HUES48 (cell line): Measurements from ENCODE around the gene EFHB.
"Not testable (repeated sequence)": the region's sequence is repeated elsewhere in the genome, so short reads cannot be mapped to it uniquely, and the experiment has no call there.

Experiments used
- H3K27ac ChIP-seq: one replicate; pipeline ENCODE4 v1.7.0; 2013; ENCODE audit warnings: low read depth, low read length, inconsistent platforms
- H3K27me3 ChIP-seq: 2 replicates; pipeline ENCODE4 v1.6.1; 2013; ENCODE audit warnings: mild to moderate bottlenecking, low read length; ENCODE audit not compliant: control insufficient read depth, insufficient read depth
- H3K36me3 ChIP-seq: 2 replicates; pipeline ENCODE4 v1.6.1; 2013; ENCODE audit warnings: low read length; ENCODE audit not compliant: control insufficient read depth, insufficient read depth
- H3K4me1 ChIP-seq: 2 replicates; pipeline ENCODE4 v1.6.1; 2013; ENCODE audit warnings: mild to moderate bottlenecking, low read length; ENCODE audit not compliant: control insufficient read depth, insufficient read depth
- H3K4me3 ChIP-seq: 2 replicates; pipeline ENCODE4 v1.5.1; 2013; ENCODE audit warnings: mild to moderate bottlenecking, low read depth, low read length
- H3K9ac ChIP-seq: 2 replicates; pipeline ENCODE4 v1.6.1; 2013; ENCODE audit warnings: mild to moderate bottlenecking, low read depth, low read length, moderate library complexity
- H3K9me3 ChIP-seq: 2 replicates; pipeline ENCODE4 v1.6.1; 2013; ENCODE audit warnings: low read length; ENCODE audit not compliant: control insufficient read depth, insufficient read depth

The EFHB gene

DNA sequence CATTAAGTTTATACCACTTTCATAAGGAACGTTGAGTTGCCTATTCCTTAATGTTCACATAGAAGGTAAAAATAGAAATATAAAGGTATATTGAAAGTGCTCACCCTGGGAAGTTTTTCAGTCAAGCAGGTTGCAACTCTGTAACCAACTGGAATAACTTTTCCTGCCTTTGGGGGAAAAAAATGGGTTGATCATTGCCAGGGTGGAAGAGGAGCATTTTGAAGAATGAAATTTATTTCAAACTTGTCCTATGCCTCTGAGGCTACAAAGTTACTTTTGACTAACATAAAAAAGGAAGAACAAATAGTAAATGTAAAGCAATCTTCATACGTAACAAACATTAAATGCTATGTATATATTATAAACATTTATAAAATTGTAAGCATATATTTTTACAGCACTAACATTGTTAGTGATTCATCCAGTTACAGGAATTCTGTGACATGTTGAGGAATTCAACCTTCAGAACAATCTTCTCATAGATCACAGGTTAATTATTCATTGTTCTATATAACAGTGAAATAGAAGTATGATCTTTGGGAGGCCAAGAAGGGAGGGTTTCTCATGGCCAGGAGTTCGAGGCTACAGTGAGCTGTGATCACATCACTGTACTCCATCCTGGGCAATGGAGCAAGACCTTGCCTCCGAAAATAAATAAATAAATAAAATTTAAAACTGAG is 13.5 kb downstream of the EFHB start:
- H3K36me3 ChIP-seq: no peaks in the 10 kb centered on the region
- no peak overlapping the region for H3K27ac ChIP-seq
- H3K9ac ChIP-seq: no peak overlapping the region
- no peak overlapping the region for H3K4me3 ChIP-seq
- H3K4me1 ChIP-seq: no peaks in the 10 kb centered on the region
- no peaks in the 10 kb centered on the region for H3K9me3 ChIP-seq
- no peaks in the 10 kb centered on the region for H3K27me3 ChIP-seq

DNA sequence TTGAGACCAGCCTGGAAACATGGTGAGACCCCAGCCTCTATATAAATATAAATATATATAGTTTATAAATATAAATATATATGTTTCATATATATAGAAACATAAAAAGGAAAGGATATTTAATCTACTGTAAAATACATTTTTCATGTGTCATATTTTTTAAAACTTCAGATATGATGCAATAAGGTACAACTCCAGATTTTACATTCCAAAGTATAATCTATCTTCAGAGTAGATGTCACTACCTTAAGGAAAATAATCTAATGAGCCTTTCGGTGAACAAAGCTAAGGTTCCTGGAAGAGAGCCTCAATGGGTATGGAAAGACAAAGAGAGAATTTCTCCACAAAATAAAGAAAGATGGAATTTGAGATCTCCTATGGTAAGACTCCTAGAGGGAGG is 16.9 kb downstream of the EFHB start:
- Histone ChIP-seq H3K4me3 (no peak overlapping the region), H3K9ac (no peak overlapping the region), H3K4me1 (no peaks in the 10 kb centered on the region), H3K36me3 (no peaks in the 10 kb centered on the region), H3K9me3 (no peaks in the 10 kb centered on the region), H3K27ac (no peak overlapping the region), H3K27me3 (no peaks in the 10 kb centered on the region)

DNA sequence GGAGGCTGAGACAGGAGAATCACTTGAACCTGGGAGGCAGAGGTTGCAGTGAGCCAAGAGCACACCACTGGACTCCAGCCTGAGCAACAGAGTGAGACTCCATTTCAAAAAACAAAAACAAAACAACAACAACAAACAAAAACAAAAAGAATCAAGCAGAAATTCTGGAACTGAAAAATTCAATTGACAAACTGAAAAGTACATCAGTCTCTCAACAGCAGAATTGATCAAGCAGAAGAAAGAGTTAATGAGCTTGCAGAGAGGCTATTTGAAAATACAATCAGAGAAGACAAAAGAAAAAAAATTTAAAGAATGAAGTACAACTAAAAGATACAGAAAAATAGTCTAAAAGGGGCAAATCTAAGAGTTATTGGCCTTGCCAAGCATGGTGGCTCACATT is 22.6 kb downstream of the EFHB start:
- no peak overlapping the region for H3K4me3 ChIP-seq
- H3K4me1 ChIP-seq: no peaks in the 10 kb centered on the region
- no peaks in the 10 kb centered on the region for H3K27me3 ChIP-seq
- H3K9ac ChIP-seq: no peak overlapping the region
- H3K36me3 ChIP-seq: no peaks in the 10 kb centered on the region
- no peaks in the 10 kb centered on the region for H3K9me3 ChIP-seq
- H3K27ac ChIP-seq: no peak overlapping the region

DNA sequence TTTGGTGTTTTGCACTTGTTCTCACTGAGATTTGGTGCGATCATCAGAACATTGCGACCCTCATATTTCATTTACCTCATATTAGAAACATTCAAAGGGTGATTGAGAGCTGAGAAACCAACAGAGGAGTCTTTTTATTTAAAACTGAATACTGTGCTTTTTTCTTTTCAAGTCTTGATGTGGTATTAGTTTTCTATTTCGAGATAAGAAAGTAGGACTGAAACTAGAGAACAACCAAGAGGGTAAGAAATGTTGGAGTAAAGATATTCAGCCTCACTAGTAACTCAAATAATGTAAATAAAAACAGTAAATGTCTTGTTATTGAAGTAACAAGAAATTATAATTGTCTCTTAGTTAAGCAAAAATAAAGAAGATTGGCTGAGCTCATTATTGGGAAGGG is 26.5 kb downstream of the EFHB start:
- Histone ChIP-seq H3K27ac (no peak overlapping the region), H3K4me1 (no peaks in the 10 kb centered on the region), H3K36me3 (no peaks in the 10 kb centered on the region), H3K9me3 (no peaks in the 10 kb centered on the region), H3K9ac (no peak overlapping the region), H3K27me3 (no peaks in the 10 kb centered on the region), H3K4me3 (no peak overlapping the region)

DNA sequence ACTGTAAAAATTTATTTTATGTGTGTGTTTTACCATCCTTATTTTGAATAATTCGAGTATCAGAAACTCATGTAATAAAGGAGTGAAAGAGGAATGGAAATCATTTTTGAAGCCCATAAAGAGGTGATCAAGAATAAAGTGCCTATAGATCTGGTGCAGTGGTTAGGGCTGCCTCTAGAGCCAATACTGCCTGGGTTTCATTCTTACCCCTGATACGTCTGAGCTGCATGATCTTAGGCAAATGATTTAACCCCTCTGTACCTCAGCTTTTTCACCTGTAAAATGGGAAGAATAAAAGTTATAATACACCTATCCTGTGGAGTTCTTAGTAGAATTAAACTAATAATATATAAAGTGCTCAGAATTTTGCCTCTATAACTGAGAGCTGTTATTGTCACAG is 30.4 kb downstream of the EFHB start:
- H3K4me1 ChIP-seq: peaks cover 4% of the 10 kb centered on the region; the same call in 1 of the 2 replicates
- H3K27ac ChIP-seq: no peak overlapping the region
- no peaks in the 10 kb centered on the region for H3K9me3 ChIP-seq
- H3K4me3 ChIP-seq: no peak overlapping the region
- no peak overlapping the region for H3K9ac ChIP-seq
- no peaks in the 10 kb centered on the region for H3K36me3 ChIP-seq
- no peaks in the 10 kb centered on the region for H3K27me3 ChIP-seq

DNA sequence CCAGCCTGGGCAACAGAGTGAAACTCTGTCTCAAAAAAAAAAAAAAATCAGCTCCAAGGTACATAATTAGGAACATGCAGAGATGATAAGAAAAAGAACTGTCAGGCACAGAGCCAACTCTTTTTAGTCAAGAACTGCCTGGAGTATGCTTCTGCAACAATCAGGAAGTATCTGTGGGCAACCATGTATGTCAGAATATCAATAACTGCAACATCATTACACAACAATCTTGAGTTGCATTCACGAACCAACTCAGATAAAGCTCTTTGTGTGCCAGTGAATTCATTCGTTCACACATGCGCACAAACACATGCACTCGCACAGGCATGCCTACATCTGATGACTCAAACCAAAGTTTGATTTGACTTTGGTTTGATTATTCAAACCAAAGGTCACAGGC is 32.1 kb downstream of the EFHB start:
- H3K9ac ChIP-seq: no peak overlapping the region
- H3K9me3 ChIP-seq: no peaks in the 10 kb centered on the region
- H3K4me1 ChIP-seq: peaks cover 10% of the 10 kb centered on the region; the same call in 1 of the 2 replicates
- H3K27ac ChIP-seq: no peak overlapping the region
- H3K36me3 ChIP-seq: no peaks in the 10 kb centered on the region
- no peaks in the 10 kb centered on the region for H3K27me3 ChIP-seq
- H3K4me3 ChIP-seq: no peak overlapping the region

DNA sequence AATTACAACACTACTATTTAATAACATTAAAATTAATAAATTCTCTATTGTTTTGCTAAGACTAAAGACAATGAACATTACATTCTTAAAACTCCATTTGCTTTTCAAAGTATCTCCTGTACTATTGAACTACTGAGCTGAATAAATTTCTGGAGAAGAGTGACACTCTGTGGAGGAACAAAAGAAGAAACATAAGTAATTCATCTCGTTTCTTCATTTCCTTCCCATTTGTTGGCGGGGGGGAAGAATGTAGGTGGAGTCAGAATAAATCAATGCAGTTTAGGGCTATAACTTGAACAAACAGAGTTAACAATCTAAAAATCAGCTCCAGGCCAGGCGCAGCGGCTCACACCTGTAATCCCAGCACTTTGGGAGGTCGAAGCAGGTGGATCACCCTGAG is 32.7 kb downstream of the EFHB start:
- no peaks in the 10 kb centered on the region for H3K36me3 ChIP-seq
- no peak overlapping the region for H3K9ac ChIP-seq
- peaks cover 10% of the 10 kb centered on the region; the same call in 1 of the 2 replicates for H3K4me1 ChIP-seq
- no peak overlapping the region for H3K4me3 ChIP-seq
- H3K27ac ChIP-seq: no peak overlapping the region
- H3K9me3 ChIP-seq: no peaks in the 10 kb centered on the region
- no peaks in the 10 kb centered on the region for H3K27me3 ChIP-seq

DNA sequence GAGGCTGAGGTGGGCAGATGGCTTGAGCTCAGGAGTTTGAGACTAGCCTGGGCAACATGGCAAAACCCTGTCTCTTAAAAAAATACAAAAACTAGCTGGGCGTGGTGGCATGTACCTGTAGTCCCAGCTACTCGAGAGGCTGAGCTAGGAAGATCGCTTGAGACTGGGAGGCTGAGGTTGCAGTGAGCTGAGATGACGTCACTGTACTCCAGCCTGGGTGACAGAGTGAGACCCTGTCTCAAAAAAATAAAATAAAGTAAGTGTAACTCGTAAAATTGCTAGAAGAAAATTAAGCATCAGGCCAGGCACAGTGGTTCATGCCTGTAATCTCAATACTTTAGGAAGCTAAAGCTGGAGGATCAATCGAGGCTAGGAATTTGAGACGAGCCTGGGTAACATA is 34.2 kb downstream of the EFHB start:
- not testable (repeated sequence) for H3K4me3 ChIP-seq, H3K27ac ChIP-seq, H3K36me3 ChIP-seq, H3K27me3 ChIP-seq, H3K9ac ChIP-seq, H3K9me3 ChIP-seq
- peaks cover 10% of the 10 kb centered on the region; the same call in 1 of the 2 replicates for H3K4me1 ChIP-seq

DNA sequence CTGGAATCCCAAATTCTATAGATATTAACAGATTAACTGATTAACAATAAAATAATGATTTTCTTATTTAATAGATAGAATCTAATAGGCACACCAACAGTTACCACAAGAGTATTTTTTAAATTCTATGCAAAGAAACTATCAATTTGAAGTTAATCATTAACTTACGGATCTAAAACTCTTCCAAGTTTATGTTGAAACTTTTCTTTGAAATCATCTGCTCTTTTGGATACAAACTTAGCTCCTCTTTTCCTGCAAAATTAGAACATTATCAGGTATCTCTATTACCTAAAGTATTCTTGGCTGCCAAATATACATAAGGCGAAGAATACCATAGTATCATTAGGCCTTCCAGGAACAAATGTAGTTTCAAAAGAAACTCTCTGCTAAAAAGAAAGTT is 34.8 kb downstream of the EFHB start:
- Histone ChIP-seq H3K9me3 (no peaks in the 10 kb centered on the region), H3K9ac (no peak overlapping the region), H3K36me3 (no peaks in the 10 kb centered on the region), H3K27ac (no peak overlapping the region), H3K4me1 (peaks cover 10% of the 10 kb centered on the region; the same call in 1 of the 2 replicates), H3K27me3 (no peaks in the 10 kb centered on the region), H3K4me3 (no peak overlapping the region)

DNA sequence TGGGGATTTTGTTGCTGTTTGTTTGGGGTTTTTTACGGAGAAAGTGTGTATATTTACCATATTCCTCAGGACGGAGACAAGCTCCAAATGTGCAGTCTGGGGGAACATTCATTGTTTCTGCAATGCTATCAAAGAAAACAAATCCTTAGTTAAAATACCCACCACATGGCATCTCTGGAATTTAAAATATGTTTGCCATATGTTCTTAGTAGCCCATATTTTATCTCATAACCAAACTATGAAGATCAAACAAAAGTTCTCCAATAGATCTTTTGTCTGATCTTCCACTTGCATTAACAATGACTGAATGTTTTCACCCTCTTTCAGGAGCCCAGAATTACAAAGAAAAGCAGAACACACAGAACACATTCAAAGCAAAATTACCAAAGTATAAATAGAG is 35.3 kb downstream of the EFHB start:
- Histone ChIP-seq H3K27ac (no peak overlapping the region), H3K27me3 (no peaks in the 10 kb centered on the region), H3K9ac (no peak overlapping the region), H3K36me3 (no peaks in the 10 kb centered on the region), H3K4me3 (no peak overlapping the region), H3K9me3 (no peaks in the 10 kb centered on the region), H3K4me1 (peaks cover 10% of the 10 kb centered on the region; the same call in 1 of the 2 replicates)

DNA sequence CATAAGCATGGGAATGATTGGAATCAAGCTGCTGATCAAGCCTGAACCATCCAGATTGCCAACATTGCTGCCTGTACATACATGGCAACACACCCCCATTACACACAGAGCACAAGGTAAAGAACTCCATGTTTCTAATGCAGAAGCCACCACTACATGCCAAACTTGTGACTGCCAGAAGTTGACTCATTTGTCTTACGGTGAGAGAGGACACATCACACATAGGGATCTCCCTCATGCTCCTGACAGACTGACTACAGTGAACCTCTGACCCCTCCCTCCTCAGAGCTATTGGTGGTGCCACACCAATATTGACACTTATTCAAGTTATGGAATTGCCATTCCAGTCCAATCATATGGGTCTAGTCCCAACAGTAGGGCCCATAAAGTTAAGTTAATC is 42.3 kb downstream of the EFHB start:
- Histone ChIP-seq H3K9me3 (no peaks in the 10 kb centered on the region), H3K9ac (no peak overlapping the region), H3K36me3 (no peaks in the 10 kb centered on the region), H3K27me3 (no peaks in the 10 kb centered on the region), H3K27ac (no peak overlapping the region), H3K4me1 (no peaks in the 10 kb centered on the region), H3K4me3 (no peak overlapping the region)
